ENCODE data around the gene NRG2.
A peak's percentile ranks its signal among the peaks of the same experiment; 100 is the strongest.

The NRG2 gene

GRCh38 chr5:139926797-139927503 is 116.1 kb downstream of the NRG2 start:
- DNase-seq, result no peak

- peak; percentile 2 for DNase-seq
Measured at GRCh38 chr5:139925650-139926640, 117.2 kb downstream of the NRG2 start.

- DNase-seq, result no peak
Measured at GRCh38 chr5:139925216-139925562, 117.9 kb downstream of the NRG2 start.

GRCh38 chr5:139924294-139925215 is 118.5 kb downstream of the NRG2 start:
- no peak for DNase-seq

GRCh38 chr5:139919308-139919707 is 123.8 kb downstream of the NRG2 start:
- DNase-seq, result no peak

DNA sequence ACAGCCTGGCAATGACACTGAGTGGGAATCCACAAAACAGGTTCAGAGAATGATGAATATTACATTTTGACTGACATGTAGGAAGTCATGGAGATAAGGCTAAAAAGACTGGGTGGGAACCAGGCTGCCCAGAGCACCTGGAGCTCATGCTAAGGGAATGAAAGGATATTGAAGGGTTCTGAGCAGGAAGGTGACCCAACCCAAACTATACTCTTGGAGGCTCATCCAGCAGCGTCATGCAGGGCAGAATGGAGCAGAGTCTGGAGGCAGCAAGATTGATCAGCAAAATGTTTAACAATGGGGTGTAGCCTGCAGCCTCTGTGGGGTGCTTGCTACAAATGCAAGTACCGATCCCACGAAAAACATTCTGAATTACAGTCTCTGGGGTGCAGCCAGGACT is 127.3 kb downstream of the NRG2 start:
- no peak for DNase-seq

GRCh38 chr5:139915266-139915665 is 127.8 kb downstream of the NRG2 start:
- no peak for DNase-seq

DNA sequence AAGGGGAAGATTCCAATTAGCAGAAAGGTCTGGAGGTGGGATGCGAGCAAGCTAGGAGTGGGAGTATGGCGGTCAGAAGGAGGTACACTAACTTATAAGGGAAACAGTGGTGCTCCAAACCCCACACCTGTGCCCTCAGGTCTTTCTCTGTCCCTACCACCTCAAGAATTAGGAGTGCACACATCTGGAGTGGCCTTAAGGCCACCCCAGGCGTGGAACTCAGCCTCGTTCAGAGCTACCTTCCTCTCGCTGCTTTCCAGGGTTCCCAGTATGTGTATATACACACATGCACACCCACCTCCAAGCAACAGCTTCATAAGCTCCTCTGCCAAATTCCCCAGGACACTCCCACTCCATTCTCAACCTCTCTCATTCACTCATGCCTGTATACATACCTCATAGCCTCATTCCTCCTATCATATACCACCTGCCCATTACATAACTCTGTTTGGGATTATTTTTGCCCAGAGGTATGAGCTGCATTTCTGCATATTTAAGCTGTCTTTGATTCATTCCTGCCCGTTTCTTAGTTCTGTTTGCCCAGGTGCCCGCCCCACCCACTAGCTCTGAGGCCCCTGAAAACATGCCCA is 128.8 kb downstream of the NRG2 start:
- DNase-seq, result no peak

DNA sequence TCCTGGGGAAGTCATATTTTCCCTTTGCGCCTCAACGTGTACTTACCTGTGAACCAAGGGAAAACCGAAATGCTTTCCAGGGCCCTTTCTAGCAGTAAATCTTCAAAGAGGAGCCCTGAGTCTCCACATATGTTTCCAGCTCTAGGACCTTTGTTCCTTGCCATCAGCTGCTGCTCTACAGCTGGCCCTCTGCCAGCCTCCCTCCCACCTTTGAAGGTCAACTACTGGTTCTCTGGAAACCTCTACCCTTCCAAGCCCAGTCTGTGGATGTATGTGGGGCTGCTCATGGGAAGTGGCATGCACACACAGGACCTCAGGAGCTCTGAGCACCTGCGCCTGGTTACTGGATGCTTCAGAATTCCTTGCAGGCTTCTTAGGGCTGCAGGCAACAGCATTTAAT is 130.3 kb downstream of the NRG2 start:
- no peak for DNase-seq

DNA sequence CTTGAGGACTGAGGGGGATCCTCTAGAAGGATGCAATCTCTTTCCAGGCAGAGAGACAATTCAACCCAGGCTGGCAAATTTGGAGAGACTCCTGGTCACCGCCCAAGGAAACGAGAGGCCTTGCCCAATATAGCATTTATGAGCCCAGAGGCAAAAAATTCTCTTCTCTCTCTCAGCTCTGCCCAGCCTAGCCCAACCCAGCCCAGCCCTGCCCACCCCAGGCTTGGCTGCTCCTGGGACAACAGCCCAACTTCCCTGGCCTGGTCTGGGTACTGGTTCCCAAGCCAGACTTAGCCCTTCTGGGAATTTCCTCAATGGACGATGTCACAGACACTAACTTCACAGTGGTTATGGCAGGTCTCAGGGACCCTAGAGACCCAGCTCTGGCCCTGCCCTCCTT is 130.9 kb downstream of the NRG2 start:
- no peak for DNase-seq

DNA sequence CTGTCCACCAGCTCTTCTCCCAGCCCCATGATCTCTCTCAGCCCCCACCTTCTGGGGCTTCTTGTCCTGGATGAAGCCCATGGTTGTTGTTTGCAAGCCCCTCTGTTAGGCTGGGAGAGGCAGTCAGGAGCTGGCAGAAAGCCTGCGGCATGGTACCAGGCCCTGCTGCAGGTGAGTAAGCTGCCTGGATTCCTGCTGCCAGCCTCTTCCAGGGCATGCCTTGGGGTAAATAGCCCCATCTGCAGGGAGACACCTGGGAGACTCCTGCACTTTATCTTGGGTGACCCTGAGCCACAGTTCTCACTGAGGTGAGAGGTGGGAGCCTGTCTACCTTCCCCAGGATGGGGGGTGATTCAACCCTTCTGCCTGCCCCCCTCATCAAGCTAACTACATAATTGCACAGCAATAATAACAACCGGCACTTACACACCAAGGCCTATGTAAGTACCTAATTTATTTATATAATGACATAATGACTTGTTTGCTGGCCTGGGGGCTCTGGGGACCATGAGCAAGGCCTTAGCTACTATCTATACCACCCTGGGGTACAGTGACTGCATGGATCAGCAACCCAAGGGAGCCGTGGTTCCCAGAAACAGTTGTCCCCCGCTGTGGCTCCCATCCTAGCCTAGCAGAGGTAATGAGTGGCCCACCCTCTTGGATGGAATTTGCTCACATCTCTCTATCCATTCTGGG is 131.5 kb downstream of the NRG2 start:
- DNase-seq, result no peak

- no peak for DNase-seq
Measured at GRCh38 chr5:139910901-139911300, 132.2 kb downstream of the NRG2 start.

- DNase-seq, result no peak
Measured at GRCh38 chr5:139910036-139910435, 133.1 kb downstream of the NRG2 start.

DNA sequence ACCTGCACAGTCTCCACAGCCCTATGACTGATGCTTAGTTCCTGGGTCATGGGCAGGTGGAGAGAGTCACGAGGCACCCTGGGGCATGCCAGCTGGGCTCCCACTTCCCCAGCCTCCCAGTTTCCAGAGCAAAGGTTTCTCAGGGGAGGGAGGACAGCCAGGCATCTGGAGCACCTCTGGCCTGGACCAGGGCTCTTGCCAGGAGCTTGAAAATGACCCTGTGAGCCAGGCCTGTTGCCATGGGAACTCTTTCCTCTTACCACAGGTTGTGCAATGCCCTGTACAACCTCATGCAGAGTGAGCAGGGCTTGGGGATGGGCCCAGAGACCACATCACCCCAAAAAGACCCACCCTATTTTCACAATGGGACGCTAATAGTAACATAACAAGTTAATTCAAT is 134.3 kb downstream of the NRG2 start:
- no peak for DNase-seq

GRCh38 chr5:139906661-139907060 is 136.4 kb downstream of the NRG2 start:
- no peak for DNase-seq

GRCh38 chr5:139904816-139905661 is 138.1 kb downstream of the NRG2 start:
- no peak for DNase-seq

DNA sequence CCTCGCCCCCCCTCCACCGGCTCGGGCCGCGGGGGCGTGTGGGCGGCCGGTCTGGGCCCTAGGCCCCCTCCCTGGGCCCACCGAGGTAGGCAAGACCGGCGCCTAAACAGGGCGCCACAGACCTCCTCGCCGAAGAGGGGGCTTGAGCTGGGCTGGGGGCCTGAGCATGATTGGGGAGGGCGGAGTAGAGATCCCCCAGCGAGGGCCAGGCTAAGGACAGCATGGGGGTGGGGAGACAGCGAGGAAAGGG is 138.6 kb downstream of the NRG2 start:
- DNase-seq, result no peak

DNA sequence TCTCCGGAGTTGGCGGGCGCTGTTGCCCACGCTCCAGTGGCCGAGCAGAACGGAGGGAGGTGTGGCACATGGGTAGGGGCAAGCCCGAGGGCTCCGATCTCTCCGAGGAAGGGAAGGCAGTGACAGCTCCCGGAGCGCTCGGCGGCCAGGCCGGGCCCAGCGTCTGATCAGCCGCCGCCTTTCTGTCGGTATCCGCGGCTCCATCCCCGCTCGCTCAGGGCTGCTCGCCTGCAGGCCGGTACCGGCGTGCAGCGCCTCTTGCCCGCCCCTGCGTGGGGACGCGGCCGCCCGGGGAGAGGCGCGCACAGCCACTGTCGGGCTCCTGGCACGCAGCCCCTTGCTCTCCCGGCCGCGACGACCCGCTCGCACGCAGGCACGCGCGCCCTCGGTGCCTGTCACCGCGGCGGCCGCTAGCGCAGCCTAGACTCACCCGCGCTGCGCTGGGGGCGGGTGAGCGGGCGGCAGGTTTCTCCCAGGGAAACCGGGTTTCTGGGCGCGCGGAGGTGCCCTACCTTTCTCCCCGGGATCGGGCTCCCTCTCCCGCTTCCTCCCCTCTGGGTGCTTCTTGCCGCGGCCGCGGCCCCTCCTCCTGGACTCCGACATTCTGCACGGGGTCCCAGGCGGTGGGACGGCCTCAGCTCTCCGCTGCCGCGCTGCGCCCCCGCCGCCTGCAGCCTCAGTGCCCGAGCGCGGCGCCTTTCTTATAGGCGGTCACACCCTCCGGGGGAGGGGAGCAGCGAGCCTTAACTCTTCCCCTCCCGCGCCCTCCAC is 139.1 kb downstream of the NRG2 start:
- no peak for DNase-seq

DNA sequence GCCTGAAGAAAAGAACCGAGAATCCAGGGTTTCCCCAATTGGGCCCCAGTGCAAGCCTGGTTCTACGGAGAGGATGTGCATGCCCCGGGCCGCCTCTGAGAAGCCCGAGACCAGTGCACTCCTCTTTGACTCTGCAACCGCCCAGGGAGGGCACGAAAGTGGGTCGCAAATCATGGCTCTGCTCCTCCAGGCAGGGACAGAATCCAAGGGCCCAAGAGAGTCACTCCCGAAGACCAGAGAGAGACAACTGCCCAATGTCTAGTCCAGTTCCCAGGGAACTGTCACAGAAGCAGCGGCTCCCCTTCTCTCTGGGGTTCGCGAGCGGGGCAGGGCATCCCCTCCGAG is 139.7 kb downstream of the NRG2 start:
- no peak for DNase-seq

GRCh38 chr5:139901986-139902385 is 141.1 kb downstream of the NRG2 start:
- no peak for DNase-seq

DNA sequence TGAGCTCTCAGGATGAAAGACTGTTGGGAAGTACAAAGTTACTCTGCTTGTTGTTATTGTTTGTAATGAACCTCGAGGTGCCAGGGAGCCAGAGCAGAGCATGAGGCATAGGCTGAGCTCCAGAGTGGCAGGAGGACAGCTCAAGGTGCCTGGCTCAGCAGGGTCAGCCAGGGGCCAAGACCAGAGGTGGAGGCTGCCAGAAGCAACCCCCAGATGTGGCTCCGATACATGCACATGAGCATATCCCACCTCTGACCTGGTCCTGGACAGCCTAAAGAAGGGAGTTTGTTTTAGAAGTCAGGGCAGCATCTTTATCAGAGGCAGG is 141.9 kb downstream of the NRG2 start:
- DNase-seq, result no peak
